Cardiac fibroblast (primary cell): ENCODE results near the gene GRK5.
"Not testable (repeated sequence)": the region's sequence is repeated elsewhere in the genome, so short reads cannot be mapped to it uniquely, and the experiment has no call there.

Experiments
- DNase-seq, 2 donors: peaks; one replicate each; pipeline versions ENCODE4 v3.0.0 to v3.0.0-alpha.2; 2010; ENCODE audit warnings: low read depth in 2 of 2
- H3K4me3 ChIP-seq, 2 donors: replicated peaks in 1 of 2; 1 replicate in 1 of 2; 2 replicates in 1 of 2; pipeline ENCODE4 v1.5.1; 2011; ENCODE audit warnings: low read depth in 2 of 2, low read length in 2 of 2, mild to moderate bottlenecking in 2 of 2, moderate library complexity in 1 of 2
- CTCF ChIP-seq: IDR thresholded peaks from one replicate; pipeline ENCODE4 v1.5.1; 2011; ENCODE audit warnings: low read depth, mild to moderate bottlenecking, low read length, inconsistent platforms

The GRK5 gene

GRCh38 chr10:119429771-119430170 lies 222.4 kb downstream of the GRK5 start:
- no peak for DNase-seq
- TF ChIP-seq CTCF: no peak

GRCh38 chr10:119431034-119431772 lies 223.8 kb downstream of the GRK5 start:
- no peak overlapping the region for H3K4me3 ChIP-seq
- TF ChIP-seq CTCF: no peak
- DNase-seq: no peak

More at GRCh38 chr10:119429771-119430170, 222.4 kb downstream of the GRK5 start:
- no peak overlapping the region for H3K4me3 ChIP-seq

GRCh38 chr10:119431773-119432135 lies 224.4 kb downstream of the GRK5 start:
- DNase-seq: no peak
- no peak overlapping the region for H3K4me3 ChIP-seq
- no peak for TF ChIP-seq CTCF

- H3K4me3 ChIP-seq, DNase-seq: not testable (repeated sequence)
These were observed 227.6 kb downstream of the GRK5 start for GRCh38 chr10:119434942-119435341.

- no peak overlapping the region for H3K4me3 ChIP-seq
- TF ChIP-seq CTCF: no peak
- no peak for DNase-seq
These were observed 231.3 kb downstream of the GRK5 start for GRCh38 chr10:119438717-119439116.

- no peak for TF ChIP-seq CTCF
- no peak overlapping the region for H3K4me3 ChIP-seq
- no peak for DNase-seq
These were observed 232.6 kb downstream of the GRK5 start for GRCh38 chr10:119439922-119440321.

GRCh38 chr10:119441151-119441821 lies 233.9 kb downstream of the GRK5 start:
- TF ChIP-seq CTCF: no peak
- DNase-seq: peak; percentile 95 to 96
- no peak overlapping the region for H3K4me3 ChIP-seq
